Esophagus squamous epithelium (tissue), 5 donors: ENCODE data around the gene COTL1. TPM values are rescaled to one million over a fixed set of nuclear protein-coding genes. Genes with fewer than 3 reads are reported as not detected.

ENCODE experiments used
- DNase-seq: peaks from one replicate; lab custom pipeline; 2025; lab: John Stamatoyannopoulos, UW
- H3K27ac ChIP-seq, 4 donors: fragments of 200-600 bp; sonication (generic); one replicate each; pipeline ENCODE4 v1.5.1; 2016 to 2019; ENCODE audit warnings: mild to moderate bottlenecking in 1 of 4
- H3K27me3 ChIP-seq, 4 donors: fragments of 200-600 bp; sonication (generic); 1 replicate in 3 of 4; 2 replicates in 1 of 4; pipeline versions ENCODE4 v1.5.1 to v1.6.0; 2017 to 2021; ENCODE audit warnings: antibody characterized with exemption in 1 of 4
- H3K36me3 ChIP-seq, 3 donors: fragments of 200-600 bp; sonication (generic); one replicate each; pipeline ENCODE4 v1.5.1; 2016 to 2019
- H3K4me1 ChIP-seq, 3 donors: fragments of 200-600 bp; sonication (generic); one replicate each; pipeline ENCODE4 v1.5.1; 2017 to 2019
- H3K4me3 ChIP-seq, 4 donors: fragments of 200-600 bp; sonication (generic); 1 replicate in 3 of 4; 2 replicates in 1 of 4; pipeline ENCODE4 v1.5.1; 2016 to 2019; ENCODE audit warnings: mild to moderate bottlenecking in 2 of 4, moderate library complexity in 1 of 4
- H3K9me3 ChIP-seq, 3 donors: fragments of 200-600 bp; sonication (generic); one replicate each; pipeline ENCODE4 v1.5.1; 2016 to 2019
- CTCF ChIP-seq, 6 experiments: fragments of 450-650 bp in 4 of 6; fragments of 200-600 bp in 2 of 6; sonication (generic) in 2 of 6; IDR thresholded peaks; one replicate each; pipeline ENCODE4 v1.5.1; 2016 to 2019; ENCODE audit warnings: antibody characterized with exemption in 6 of 6, mild to moderate bottlenecking in 4 of 6, moderate library complexity in 4 of 6
- POLR2A ChIP-seq, 4 donors: fragments of 450-650 bp; IDR thresholded peaks; one replicate each; pipeline ENCODE4 v1.6.1; 2017; ENCODE audit warnings: antibody characterized with exemption in 4 of 4, mild to moderate bottlenecking in 4 of 4, moderate library complexity in 3 of 4
- WGBS, 2 donors: methylation state at CpG; one replicate each; pipeline ENCODE4 v1.1.5; 2018; 5-methylcytosine and 5-hydroxymethylcytosine counted together
- intact Hi-C: fragments of 100-400 bp; cut with DNase I; formaldehyde crosslinking; loops from one replicate; pipeline ENCODE4 v1.15.0; 2022
- total RNA-seq, 4 donors: library from RNA; depleted of rRNA; stranded (reverse); fragments of >200 nt; gene quantifications; one replicate each; pipeline ENCODE4 v1.1.0, GENCODE V29; 2016
- donor health status: DM: yes; HTN: yes; CAD: no.

The COTL1 gene
- total RNA-seq, 4 donors from 2014 or later, result 7.9 to 34.2 (median 23.4) TPM

- H3K27me3 ChIP-seq, result no peaks in the 10 kb centered on the region
- TF ChIP-seq CTCF (IDR thresholded peaks at IDR 0.05) (no peak), POLR2A (IDR thresholded peaks at IDR 0.05) (no peak)
- no peak overlapping the region for H3K27ac ChIP-seq
- intact Hi-C loops, result no loop called here
- H3K4me3 ChIP-seq, result no peak overlapping the region
- no peaks in the 10 kb centered on the region for H3K4me1 ChIP-seq
- 96 to 100% methylated on average over 22 to 28 of the region's 50 CpGs for WGBS, 2 donors
- no peaks in the 10 kb centered on the region for H3K9me3 ChIP-seq
- H3K36me3 ChIP-seq, result peaks cover 37 to 99% (median 63%) of the 10 kb centered on the region in 3 donors
- DNase-seq, result no peak
Observed at GRCh38 chr16:84657229-84657837, 39.5 kb upstream of the COTL1 start.

GRCh38 chr16:84656649-84657048, 38.8 kb upstream of the COTL1 start:
- DNase-seq, result no peak
- H3K36me3 ChIP-seq, result peaks cover 30 to 99% (median 56%) of the 10 kb centered on the region in 3 donors
- no peaks in the 10 kb centered on the region for H3K4me1 ChIP-seq
- H3K27me3 ChIP-seq, result no peaks in the 10 kb centered on the region
- H3K9me3 ChIP-seq, result no peaks in the 10 kb centered on the region
- intact Hi-C loops, result no loop called here
- no peak overlapping the region for H3K4me3 ChIP-seq
- H3K27ac ChIP-seq, result no peak overlapping the region
- WGBS, 2 donors, result 94 to 95% methylated on average over 13 to 15 of the region's 22 CpGs
- TF ChIP-seq POLR2A (IDR thresholded peaks at IDR 0.05) (no peak), CTCF (IDR thresholded peaks at IDR 0.05) (no peak)

GRCh38 chr16:84654998-84655397, 37.1 kb upstream of the COTL1 start:
- no peaks in the 10 kb centered on the region for H3K9me3 ChIP-seq
- intact Hi-C loops, result no loop called here
- no peaks in the 10 kb centered on the region for H3K27me3 ChIP-seq
- 62 to 66% methylated on average over 6 of the region's 6 CpGs for WGBS, 2 donors
- no peak for TF ChIP-seq CTCF (IDR thresholded peaks at IDR 0.05)
- no peak for TF ChIP-seq POLR2A (IDR thresholded peaks at IDR 0.05)
- H3K4me3 ChIP-seq, result no peak overlapping the region
- H3K4me1 ChIP-seq, result peaks cover 3 to 13% (median 3%) of the 10 kb centered on the region in 3 donors
- peak overlapping the region in 1 of 4 donors; percentile 5 for H3K27ac ChIP-seq
- DNase-seq, result no peak
- peaks cover 26 to 94% (median 40%) of the 10 kb centered on the region in 3 donors for H3K36me3 ChIP-seq

- 80 to 89% methylated on average over 2 to 3 of the region's 3 CpGs for WGBS, 2 donors
- no peak for DNase-seq
- Histone ChIP-seq H3K4me1 (peaks cover 11 to 20% (median 11%) of the 10 kb centered on the region in 3 donors), H3K36me3 (peaks cover 18 to 86% (median 33%) of the 10 kb centered on the region in 3 donors), H3K4me3 (no peak overlapping the region), H3K9me3 (no peaks in the 10 kb centered on the region), H3K27ac (no peak overlapping the region), H3K27me3 (no peaks in the 10 kb centered on the region)
- TF ChIP-seq POLR2A (IDR thresholded peaks at IDR 0.05), result no peak
- TF ChIP-seq CTCF (IDR thresholded peaks at IDR 0.05), result no peak
- intact Hi-C loops, result no loop called here
Observed at GRCh38 chr16:84654238-84654637, 36.4 kb upstream of the COTL1 start.

- Histone ChIP-seq H3K27ac (no peak overlapping the region), H3K9me3 (no peaks in the 10 kb centered on the region), H3K27me3 (no peaks in the 10 kb centered on the region), H3K4me3 (no peak overlapping the region), H3K4me1 (peaks cover 13 to 29% (median 17%) of the 10 kb centered on the region in 3 donors), H3K36me3 (peaks cover 8 to 70% (median 21%) of the 10 kb centered on the region in 3 donors)
- intact Hi-C loops, result no loop called here
- TF ChIP-seq POLR2A (IDR thresholded peaks at IDR 0.05) (no peak), CTCF (IDR thresholded peaks at IDR 0.05) (no peak)
- WGBS, 2 donors, result 65 to 76% methylated on average over 6 to 7 of the region's 7 CpGs
- no peak for DNase-seq
Observed at GRCh38 chr16:84652566-84652965, 34.7 kb upstream of the COTL1 start.
